Naive thymus-derived CD8-positive, alpha-beta T cell (primary cell): ENCODE results near the gene FAM200C. TPM values are rescaled to one million over a fixed set of nuclear protein-coding genes. Genes with fewer than 3 reads are reported as not detected.

Experiments used
- ATAC-seq, 2 donors: fragments of 150-1000 bp; cut with Tn5 transposase in 1 of 2; sonication (Bioruptor Pico), chemical (Tn5 transposase) in 1 of 2; 1 replicate in 1 of 2; 2 replicates in 1 of 2; pipeline ENCODE4 v1.10.0; 2021; ENCODE audit warnings: mild to moderate bottlenecking in 2 of 2, moderate library complexity in 2 of 2
- POLR2A ChIA-PET: fragments of 350-600 bp; sonication (Branson Sonifier 250); formaldehyde crosslinking; loops from one replicate; lab custom pipeline; 2021; ENCODE audit warnings: antibody characterized with exemption; lab: Charles Lee
- DNase-seq, 10 donors: peaks; one replicate each; pipeline versions ENCODE4 v3.0.0 to v3.0.0-alpha.2; 2020 to 2022
- H3K27ac Mint-ChIP-seq, 10 donors: one replicate each; pipeline ENCODE4 v1.8.0; 2020 to 2022; ENCODE audit warnings: mild to moderate bottlenecking in 10 of 10, mixed read lengths in 10 of 10, moderate library complexity in 4 of 10, inconsistent platforms in 1 of 10
- H3K27me3 Mint-ChIP-seq, 5 donors: one replicate each; pipeline ENCODE4 v1.8.0; 2021 to 2022; ENCODE audit warnings: mixed read lengths in 5 of 5
- H3K36me3 Mint-ChIP-seq, 3 donors: one replicate each; pipeline ENCODE4 v1.8.0; 2020 to 2022; ENCODE audit warnings: mixed read lengths in 3 of 3, mild to moderate bottlenecking in 2 of 3, inconsistent platforms in 1 of 3
- H3K4me1 Mint-ChIP-seq, 4 donors: one replicate each; pipeline ENCODE4 v1.8.0; 2021 to 2022; ENCODE audit warnings: mixed read lengths in 4 of 4
- H3K4me3 Mint-ChIP-seq, 10 donors: one replicate each; pipeline ENCODE4 v1.8.0; 2020 to 2022; ENCODE audit warnings: mild to moderate bottlenecking in 10 of 10, mixed read lengths in 10 of 10, moderate library complexity in 6 of 10, inconsistent platforms in 1 of 10
- H3K9me3 Mint-ChIP-seq, 9 donors: one replicate each; pipeline ENCODE4 v1.8.0; 2020 to 2022; ENCODE audit warnings: mixed read lengths in 9 of 9, mild to moderate bottlenecking in 3 of 9, inconsistent platforms in 1 of 9, moderate library complexity in 1 of 9
- polyA plus RNA-seq, 3 donors: library from polyadenylated mRNA; unstranded; fragments of 300-500 nt; fragmentation: Illumina TruSeq; gene quantifications; one replicate each; pipeline ENCODE4 v1.2.3, GENCODE V29; 2021
- total RNA-seq, 8 experiments: library from RNA in 2 of 8; stranded (reverse) in 2 of 8; gene quantifications; one replicate each; pipeline ENCODE4 v1.2.3 and lab custom pipeline; 2021 to 2026

The FAM200C gene
- total and polyA plus RNA-seq, 5 experiments from 2014 or later: 0.15 to 0.49 (median 0.47) TPM

DNA sequence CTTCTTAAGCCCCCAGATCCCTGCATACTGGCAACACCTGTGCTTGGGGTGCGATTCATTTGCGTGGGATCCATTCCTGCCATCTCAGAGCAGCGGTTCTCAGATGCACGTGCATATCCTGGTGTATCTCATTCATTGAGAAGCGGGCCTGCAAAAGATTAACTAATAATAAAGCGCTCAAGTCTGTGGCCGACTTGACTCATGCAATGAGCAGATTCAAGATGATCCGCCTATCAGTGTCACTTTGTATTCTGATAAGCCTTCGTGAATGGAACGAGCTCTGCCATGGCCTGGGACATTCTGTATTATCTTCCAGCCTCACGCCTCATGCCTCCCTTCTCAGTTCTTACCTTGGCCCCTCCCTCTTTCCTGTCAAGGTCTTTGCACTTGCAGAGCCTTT is 51.8 kb downstream of the FAM200C start:
- POLR2A ChIA-PET: no interaction called here
- no peak overlapping the region for H3K4me3 Mint-ChIP-seq
- peaks cover 0 to 4% (median 1%) of the 10 kb centered on the region in 4 donors for H3K4me1 Mint-ChIP-seq
- ATAC-seq: no peak
- no peak overlapping the region for H3K27ac Mint-ChIP-seq
- DNase-seq: no peak
- H3K9me3 Mint-ChIP-seq: no peaks in the 10 kb centered on the region
- H3K27me3 Mint-ChIP-seq: peaks cover 0 to 3% (median 0%) of the 10 kb centered on the region in 5 donors
- no peaks in the 10 kb centered on the region for H3K36me3 Mint-ChIP-seq

DNA sequence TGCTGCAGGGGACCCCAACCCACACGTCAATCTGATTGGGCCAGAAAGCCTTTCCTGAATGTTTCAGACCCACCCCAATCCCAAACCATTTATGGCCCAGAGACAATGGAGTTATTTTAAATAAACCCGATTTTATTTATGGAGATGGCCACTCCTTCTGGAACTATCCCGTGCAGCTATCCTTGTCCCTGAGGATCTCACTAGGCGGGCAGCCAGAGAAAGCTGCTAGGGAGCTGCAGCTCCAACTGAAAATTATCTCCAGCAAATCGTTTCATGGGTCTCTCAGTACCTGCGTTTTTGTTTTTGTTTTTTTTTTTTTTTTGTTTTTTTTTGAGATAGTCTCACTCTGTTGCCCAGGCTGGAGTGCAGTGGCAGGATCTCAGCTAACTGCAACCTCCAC is 52.4 kb downstream of the FAM200C start:
- DNase-seq (no peak), ATAC-seq (no peak)
- H3K27me3 Mint-ChIP-seq: peaks cover 0 to 3% (median 0%) of the 10 kb centered on the region in 5 donors
- H3K9me3 Mint-ChIP-seq: no peaks in the 10 kb centered on the region
- H3K36me3 Mint-ChIP-seq: no peaks in the 10 kb centered on the region
- H3K4me3 Mint-ChIP-seq: no peak overlapping the region
- no peak overlapping the region for H3K27ac Mint-ChIP-seq
- peaks cover 0 to 4% (median 1%) of the 10 kb centered on the region in 4 donors for H3K4me1 Mint-ChIP-seq
- POLR2A ChIA-PET: no interaction called here

Other genes starting within 250 kb of the FAM200C start
- not detected for gene FABP6, start 170.5 kb downstream of the FAM200C start, total RNA-seq
- not detected for gene FABP6, start 170.5 kb downstream of the FAM200C start, polyA plus RNA-seq
- not detected for gene CCNJL, start 87.5 kb downstream of the FAM200C start, total RNA-seq
- not detected for gene CCNJL, start 87.5 kb downstream of the FAM200C start, polyA plus RNA-seq
- gene C1QTNF2, start 29.4 kb downstream of the FAM200C start, total RNA-seq: not detected
- gene C1QTNF2, start 29.4 kb downstream of the FAM200C start, polyA plus RNA-seq: not detected
- gene SLU7, start 19.0 kb upstream of the FAM200C start, total RNA-seq: 10 to 100 TPM; 94.2 to 95.0 TPM
- 10 to 100 TPM; 70.5 to 79.8 (median 71.1) TPM for gene SLU7, start 19.0 kb upstream of the FAM200C start, polyA plus RNA-seq
- 1 to 10 TPM; 2.7 to 4.2 TPM for gene PTTG1, start 21.8 kb upstream of the FAM200C start, total RNA-seq
- gene PTTG1, start 21.8 kb upstream of the FAM200C start, polyA plus RNA-seq: 10 to 100 TPM in 1 of 3 donors, 1 to 10 TPM in 2; 7.1 to 18.9 (median 8.9) TPM